Measurements from ENCODE around the gene SUGP2. TPM values are rescaled to one million over a fixed set of nuclear protein-coding genes. Genes with fewer than 3 reads are reported as not detected.

SUGP2 gene
- total and polyA plus RNA-seq, 2 experiments from 2014 or later, result 102 to 109 TPM

GRCh38 chr19:18996796-18997394 is 36.4 kb downstream of the SUGP2 start:
- Histone ChIP-seq H3K27ac (ENCODE audit: low read depth) (peak overlapping the region; percentile 69), H3K4me3 (no peak overlapping the region), H3K79me2 (replicated peaks; ENCODE audit: insufficient read depth) (no peaks in the 10 kb centered on the region), H3K4me1 (ENCODE audit: insufficient read depth) (no peaks in the 10 kb centered on the region), H3K4me2 (no peak overlapping the region), H4K20me1 (replicated peaks; ENCODE audit: insufficient read depth) (peaks cover 20% of the 10 kb centered on the region; the same call in 1 of the 2 replicates), H2AFZ (no peak overlapping the region), H3K36me3 (ENCODE audit: insufficient read depth) (peaks cover 16% of the 10 kb centered on the region), H3K27me3 (ENCODE audit: insufficient read depth) (no peaks in the 10 kb centered on the region), H3K9me2 (ENCODE audit: insufficient read depth) (no peaks in the 10 kb centered on the region), H3F3A (replicated peaks; ENCODE audit: low read depth) (peaks cover 16% of the 10 kb centered on the region)
- Mint-ChIP-seq H3K27ac (0 out of 2 replicates have a peak overlapping the region, but pooled peaks have one; percentile 30), H3K36me3 (ENCODE audit: low read depth) (peaks cover 78% of the 10 kb centered on the region), H3K27me3 (ENCODE audit: insufficient read depth, low read depth, poor library complexity) (peaks cover 9% of the 10 kb centered on the region), H3K9me3 (no peaks in the 10 kb centered on the region), H3K4me3 (no peak overlapping the region), H3K4me1 (peaks cover 11% of the 10 kb centered on the region; the same call in 2 of the 3 replicates)
- TF ChIP-seq STAT1 (IDR thresholded peaks at IDR 0.05; ENCODE audit: unreplicated experiment) (no peak), REST (IDR thresholded peaks at IDR 0.05; ENCODE audit: unreplicated experiment) (no peak), POLR2AphosphoS5 (IDR thresholded peaks at IDR 0.05; ENCODE audit: low read depth) (no peak), NANOG (IDR thresholded peaks at IDR 0.05; ENCODE audit: borderline replicate concordance) (no peak), ZNF331 (CRISPR knock-in tag; IDR thresholded peaks at IDR 0.05; ENCODE audit: low read depth) (no peak), ZNF462 (CRISPR knock-in tag; IDR thresholded peaks at IDR 0.05) (no peak), ETS1 (IDR thresholded peaks at IDR 0.05) (no peak), EZH2phosphoT487 (IDR thresholded peaks at IDR 0.05; ENCODE audit: unreplicated experiment) (no peak), ZNF114 (CRISPR knock-in tag; IDR thresholded peaks at IDR 0.05) (no peak), JUNB (IDR thresholded peaks at IDR 0.05; ENCODE audit: unreplicated experiment) (no peak), CREB1 (CRISPR knock-in tag; IDR thresholded peaks at IDR 0.05; ENCODE audit: low read depth) (no peak), EZH2 (IDR thresholded peaks at IDR 0.05; ENCODE audit: low read depth, unreplicated experiment) (no peak), CTCF (conservative IDR thresholded peaks at IDR 0.05; ENCODE audit: low read depth in 2 of 2) (no peak)
- ATAC-seq (peak; percentile 17; the same call in 2 of the 3 replicates), DNase-seq (ENCODE audit: low spot score) (no peak)

Data from GM23338 (cell line).